Raji (cell line): ENCODE results near the gene DHDDS.

Experiments used
- POLR2A ChIP-seq: IDR thresholded peaks from 2 replicates; pipeline ENCODE4 v1.6.1; 2011; ENCODE audit warnings: low read depth, low read length, control low read depth; ENCODE audit not compliant: insufficient read depth

The DHDDS gene

DNA sequence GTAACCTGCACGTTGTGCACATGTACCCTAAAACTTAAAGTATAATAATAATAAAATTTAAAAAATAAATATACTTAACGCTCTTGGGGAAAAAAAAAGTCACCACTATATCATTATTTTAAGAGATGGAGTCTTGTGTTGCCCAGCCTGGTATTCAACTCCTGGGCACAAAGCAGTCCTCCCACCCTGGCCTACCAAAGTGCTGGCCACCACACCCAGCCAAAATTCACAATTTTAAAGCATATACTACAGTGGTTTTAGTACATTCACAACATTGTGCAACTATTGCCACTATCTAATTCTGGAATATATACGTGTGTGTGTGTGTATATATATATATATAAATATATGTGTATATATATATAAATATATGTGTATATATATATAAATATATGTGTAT, 46.0 kb downstream of the DHDDS start:
- no peak for TF ChIP-seq POLR2A

DNA sequence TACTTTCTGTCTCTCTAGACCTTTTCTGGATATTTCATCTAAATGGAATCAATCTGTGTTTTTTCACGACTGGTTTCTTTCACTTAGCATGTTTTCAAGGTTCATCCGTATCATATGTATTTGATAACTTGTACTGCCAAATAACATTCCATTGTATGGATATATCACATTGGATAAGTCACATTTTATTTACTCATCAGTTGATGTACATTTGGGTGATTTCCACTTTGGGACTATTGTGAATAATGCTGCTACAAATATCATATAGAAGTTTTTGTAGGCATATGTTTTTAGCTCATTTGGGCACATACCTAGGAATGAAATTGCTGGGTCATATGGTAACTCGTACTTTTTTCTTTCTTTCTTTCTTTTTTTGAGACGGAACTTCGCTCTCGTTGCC, 46.9 kb downstream of the DHDDS start:
- TF ChIP-seq POLR2A = no peak

DNA sequence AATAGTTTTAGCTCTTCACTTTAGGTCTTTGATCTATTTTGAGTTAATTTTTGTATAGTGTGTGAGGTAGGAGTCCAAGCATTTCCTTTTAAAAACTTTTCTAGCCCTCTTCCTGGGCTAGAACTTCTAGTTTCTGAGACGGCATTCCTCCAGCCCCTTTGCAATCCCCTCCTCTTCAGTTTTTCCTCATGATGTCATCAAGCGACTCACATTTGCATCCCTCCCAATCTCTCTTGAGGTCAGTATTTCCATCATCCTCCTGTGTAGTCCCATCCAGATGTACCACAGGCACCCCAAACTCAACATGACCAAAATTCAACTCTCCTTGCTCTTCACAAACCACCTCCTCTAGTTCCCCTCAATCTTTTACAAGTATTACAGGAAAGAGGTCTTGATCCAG, 50.8 kb downstream of the DHDDS start:
- TF ChIP-seq POLR2A = no peak

DNA sequence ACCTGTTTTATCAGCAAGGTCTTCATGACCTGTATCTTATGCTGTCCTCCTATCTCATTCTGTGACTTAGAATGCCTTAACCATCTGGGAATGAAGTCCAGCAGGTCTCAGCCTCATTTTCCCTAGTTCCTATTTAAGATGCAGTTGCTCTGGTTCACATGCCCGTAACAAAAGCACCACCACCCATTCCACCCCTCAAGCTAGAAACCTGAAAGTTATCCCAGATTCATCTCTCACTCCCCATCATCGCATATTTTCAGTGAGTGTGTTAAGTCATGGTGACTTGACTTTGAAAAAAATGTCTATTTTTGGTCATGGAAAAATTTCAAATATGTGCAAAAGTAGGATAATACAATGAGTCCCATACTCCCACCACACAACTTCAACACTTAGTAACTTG, 51.9 kb downstream of the DHDDS start:
- no peak for TF ChIP-seq POLR2A

DNA sequence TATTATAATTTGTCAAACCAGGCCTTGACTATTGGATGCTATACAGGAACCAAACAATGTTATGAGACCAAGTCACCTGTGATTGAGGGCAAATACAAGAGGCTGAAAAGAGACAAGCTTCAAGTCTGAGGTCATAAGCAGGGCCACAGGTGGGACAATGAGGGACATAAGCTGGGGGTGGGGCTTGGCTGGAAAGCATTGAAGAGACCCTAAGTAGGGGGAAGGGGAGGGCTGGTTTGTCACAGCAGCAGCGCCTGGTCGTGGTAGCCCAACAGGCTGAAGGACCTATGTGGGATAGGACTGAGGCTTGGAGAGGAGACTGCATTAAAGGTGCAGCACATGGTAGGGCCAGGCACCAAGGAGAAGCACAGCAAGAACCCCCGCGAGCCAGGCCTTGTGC, 58.0 kb downstream of the DHDDS start:
- no peak for TF ChIP-seq POLR2A

DNA sequence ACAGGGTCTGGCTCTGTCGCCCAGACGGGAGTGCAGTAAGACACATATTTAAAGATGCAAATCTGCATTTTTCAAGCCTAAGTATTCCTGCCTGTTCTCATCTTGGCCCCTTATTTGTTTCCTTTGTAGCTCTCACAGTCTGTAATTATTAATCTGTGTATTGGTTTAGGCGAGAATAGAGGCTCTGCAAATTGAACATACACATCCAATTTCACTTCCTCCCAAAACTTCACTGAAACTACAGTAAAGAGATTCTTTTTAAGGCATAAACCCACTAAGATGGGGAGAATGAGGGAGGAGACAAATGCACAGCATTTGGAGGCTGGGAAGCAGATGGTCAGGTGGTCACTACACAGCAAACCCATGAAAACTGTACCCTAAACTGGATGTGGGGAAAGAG, 61.1 kb downstream of the DHDDS start:
- TF ChIP-seq POLR2A = no peak

DNA sequence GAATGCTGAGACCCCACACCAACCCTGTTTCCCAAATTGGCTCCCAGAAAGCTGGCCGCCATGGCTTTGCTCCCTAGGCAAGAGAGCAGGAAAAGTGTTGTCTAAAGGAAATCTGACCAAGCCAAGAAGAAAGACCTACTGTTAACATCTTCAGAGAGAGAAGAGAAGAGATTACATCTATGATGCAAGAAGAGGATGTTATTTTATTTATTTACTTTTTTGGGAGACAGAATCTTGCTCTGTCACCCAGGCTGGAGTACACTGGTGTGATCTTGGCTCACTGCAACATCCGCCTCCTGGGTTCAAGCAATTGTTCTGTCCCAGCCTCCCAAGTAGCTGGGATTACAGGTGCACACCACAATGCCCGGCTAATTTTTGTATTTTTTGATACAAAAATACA, 61.8 kb downstream of the DHDDS start:
- TF ChIP-seq POLR2A = no peak

DNA sequence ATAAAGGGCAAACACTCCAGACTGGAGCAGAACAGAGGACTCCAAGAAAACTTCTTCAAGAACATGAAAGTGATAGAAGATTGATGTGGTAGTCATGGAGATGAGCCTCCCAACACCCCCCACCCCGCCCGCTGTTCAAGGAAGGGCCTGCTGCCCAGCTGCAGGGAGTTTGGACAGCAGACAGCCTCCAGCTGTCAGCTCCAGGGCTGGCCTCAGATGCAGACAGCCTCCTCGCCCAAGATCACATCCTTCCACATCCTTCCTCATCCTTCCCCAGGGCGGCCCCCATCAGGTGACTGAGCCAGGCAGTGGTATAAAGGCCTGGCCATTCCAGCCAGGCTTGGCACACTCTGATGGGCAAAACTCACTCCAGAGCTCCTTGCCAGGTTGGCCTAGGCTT, 64.7 kb downstream of the DHDDS start:
- no peak for TF ChIP-seq POLR2A

DNA sequence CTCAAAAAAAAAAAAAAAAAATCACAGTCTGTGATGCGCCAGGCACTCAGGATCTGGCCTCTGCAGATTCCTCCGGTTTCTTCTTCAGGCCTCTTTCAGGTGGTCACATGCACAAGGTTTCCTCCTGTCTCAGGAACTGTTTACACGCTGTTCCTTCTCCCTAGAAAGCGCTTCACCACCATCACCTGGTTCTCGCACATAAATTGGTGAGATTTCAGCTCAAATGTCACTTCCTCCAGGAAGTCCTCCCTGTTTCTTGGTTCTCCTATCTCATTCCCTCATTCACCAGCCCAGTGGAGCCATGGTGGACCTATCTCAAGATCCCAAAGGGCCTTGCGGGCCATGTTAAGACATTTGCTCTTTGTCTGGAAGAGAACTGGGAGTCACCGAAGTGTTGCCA, 66.8 kb downstream of the DHDDS start:
- no peak for TF ChIP-seq POLR2A

DNA sequence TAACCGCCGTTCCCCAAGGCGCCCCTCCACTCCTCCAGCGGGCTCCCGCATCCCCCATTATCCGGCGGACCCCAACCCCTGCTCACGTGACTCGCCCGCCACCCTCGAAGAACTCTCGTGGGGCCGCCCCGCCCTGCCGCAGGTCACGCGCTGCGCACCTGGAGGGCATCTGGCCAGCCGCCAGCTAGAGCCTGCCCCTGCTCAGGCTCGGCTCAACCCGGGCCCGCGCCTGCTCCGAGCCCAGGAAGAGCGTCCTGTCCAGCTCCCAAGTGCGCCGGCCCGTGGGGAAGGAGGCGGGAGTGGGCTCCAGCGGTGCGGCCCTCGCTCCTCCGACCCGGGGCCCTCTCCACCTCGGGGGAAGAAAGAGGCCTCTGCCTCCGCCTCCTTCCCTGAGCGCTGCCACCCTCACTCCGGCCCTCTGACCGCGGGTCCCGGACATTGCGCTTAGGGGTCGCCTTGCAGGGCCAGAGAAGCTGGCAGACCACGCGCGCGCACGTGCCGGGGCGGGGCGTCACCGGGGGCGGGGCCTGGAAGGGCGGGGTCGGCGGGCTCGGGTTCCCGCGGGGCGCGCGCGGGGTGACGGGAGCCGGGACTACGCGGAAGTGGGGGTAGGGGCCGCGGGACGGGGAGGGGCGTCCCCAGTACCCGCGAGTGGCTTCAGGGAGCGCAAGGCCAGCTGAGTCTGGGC, 68.5 kb downstream of the DHDDS start:
- TF ChIP-seq POLR2A = peak; percentile 95

DNA sequence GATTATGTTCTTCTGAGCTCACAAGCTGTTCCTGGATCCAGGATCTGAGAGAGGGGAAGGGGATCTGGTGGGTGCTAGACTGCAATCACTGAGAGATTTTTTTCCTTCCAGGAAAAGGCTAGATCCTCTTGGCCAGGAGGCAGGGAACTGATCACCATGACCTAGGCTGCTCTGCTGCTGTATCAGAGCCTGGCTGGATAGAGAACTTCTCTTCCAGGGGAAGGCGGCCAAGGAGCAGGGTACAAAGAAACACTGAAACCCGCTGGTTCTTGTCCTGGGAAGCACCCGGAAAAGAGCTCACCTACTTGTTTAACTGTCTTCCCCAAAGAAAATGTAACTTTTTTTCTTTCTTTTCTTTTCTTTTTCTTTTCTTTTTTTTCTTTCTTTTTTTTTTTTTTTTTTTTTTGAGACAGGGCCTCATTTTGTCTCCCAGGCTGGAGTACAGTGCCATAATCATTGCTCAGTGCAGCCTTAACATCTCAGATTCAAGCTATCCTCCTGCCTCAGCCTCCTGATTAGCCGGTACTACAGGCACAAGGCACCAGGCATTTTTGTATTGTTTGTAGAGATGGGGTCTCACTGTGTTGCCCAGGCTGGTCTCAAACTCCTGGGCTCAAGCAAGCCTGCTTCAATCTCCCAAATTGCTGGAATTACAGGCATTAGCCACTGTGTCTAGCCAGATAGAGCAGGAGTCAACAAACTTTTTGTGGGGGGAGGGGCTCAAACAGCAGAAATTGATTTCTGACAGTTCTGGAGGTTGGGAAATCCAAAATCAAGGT, 85.1 kb downstream of the DHDDS start:
- no peak for TF ChIP-seq POLR2A

DNA sequence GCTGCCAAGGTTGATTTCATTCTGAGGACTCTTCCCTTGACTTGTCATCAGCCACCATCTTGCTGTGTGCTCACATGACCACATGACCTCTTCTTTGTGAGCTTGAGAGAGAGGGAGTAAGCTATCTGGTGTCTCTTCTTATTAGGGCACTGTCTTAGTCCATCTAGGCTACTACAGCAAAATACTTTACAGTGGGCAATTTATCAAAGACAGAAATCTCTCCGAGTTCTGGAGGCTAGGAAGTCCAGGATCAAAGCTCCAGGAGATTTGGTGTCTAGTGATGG, 85.6 kb downstream of the DHDDS start:
- TF ChIP-seq POLR2A = no peak

DNA sequence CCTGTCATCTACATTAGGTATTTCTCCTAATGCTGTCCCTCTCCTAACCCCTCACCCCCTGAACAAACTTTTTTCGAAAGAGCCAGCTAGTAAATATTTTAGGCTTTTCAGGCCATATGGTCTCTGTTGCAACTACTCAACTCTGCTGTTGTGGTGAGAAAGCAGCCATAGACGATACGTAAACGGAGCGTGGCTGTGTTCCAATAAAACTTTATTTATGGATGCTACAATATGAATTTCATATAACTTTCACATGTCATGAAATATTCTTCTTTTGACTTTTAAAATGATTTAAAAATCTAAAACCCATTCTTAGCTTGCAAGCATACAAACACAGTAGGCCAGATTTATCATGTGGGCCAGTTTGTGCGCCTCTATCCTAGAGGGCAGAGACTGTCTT, 86.2 kb downstream of the DHDDS start:
- no peak for TF ChIP-seq POLR2A

DNA sequence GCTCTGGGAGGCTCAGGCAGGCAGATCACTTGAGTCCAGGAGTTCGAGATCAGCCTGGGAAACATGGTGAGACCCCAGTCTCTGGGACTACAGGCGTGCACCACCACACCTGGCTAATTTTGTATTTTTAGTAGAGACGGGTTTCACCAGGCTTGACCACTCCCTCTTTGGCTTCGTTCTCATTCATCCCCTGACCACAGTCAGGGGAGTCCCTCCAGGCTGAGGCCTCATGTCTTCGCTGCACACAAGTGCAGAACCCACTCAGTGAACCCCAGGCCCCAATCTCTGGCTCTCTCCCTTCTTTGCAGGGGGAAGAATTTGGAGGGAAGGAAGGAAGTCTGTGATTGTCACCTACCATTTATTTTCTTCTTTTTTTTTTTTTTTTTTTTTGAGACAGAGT, 88.2 kb downstream of the DHDDS start:
- no peak for TF ChIP-seq POLR2A
